ENCODE results near the gene ASCL5. TPM values are rescaled to one million over a fixed set of nuclear protein-coding genes. Genes with fewer than 3 reads are reported as not detected.

Gene ASCL5
- total and polyA plus RNA-seq, 2 of the 13 experiments (the other 11 are each of a cell fraction or from before 2014, with no cell fraction given), result not detected

GRCh38 chr1:201112926-201113325, 14.1 kb downstream of the ASCL5 start (continued):
- TF ChIP-seq THAP9 (CRISPR knock-in tag; IDR thresholded peaks at IDR 0.05; ENCODE audit: borderline replicate concordance), result no peak
- TF ChIP-seq ZNF749 (CRISPR knock-in tag; IDR thresholded peaks at IDR 0.05; ENCODE audit: borderline replicate concordance), result no peak
- no peak for TF ChIP-seq HOXA9 (CRISPR knock-in tag; IDR thresholded peaks at IDR 0.05; ENCODE audit: borderline replicate concordance)
- TF ChIP-seq SRSF9 (IDR thresholded peaks at IDR 0.05; ENCODE audit: borderline replicate concordance, insufficient read depth, low read depth, low read length, poor library complexity, severe bottlenecking), result no peak
- TF ChIP-seq GRHL1 (CRISPR knock-in tag; conservative IDR thresholded peaks at IDR 0.05), result no peak
- TF ChIP-seq ZBTB49 (CRISPR knock-in tag; IDR thresholded peaks at IDR 0.05; ENCODE audit: borderline replicate concordance), result no peak
